Measurements from ENCODE around the gene TLE3. TPM values are rescaled to one million over a fixed set of nuclear protein-coding genes. Genes with fewer than 3 reads are reported as not detected.

Gene TLE3
- total RNA-seq, 2 donors from 2014 or later = 157 to 246 TPM

DNA sequence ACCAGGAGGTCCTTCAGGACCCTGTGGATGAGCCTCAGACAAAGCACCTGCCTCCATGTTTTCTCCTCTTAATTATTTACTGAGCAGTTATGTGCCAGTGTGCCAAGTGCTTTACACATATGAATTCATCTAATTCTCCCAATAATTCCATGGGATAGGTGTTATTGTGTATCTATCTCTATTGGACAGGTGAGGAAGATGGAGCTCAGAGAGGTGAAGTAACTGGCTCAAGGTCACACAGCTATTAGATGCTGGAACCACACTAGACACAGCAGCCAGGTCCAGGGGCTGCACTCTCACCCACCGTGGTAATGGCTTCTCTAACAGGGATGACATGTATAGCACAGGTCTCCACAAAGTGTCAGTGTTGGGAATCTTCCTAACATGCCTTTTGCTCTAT, 70.2 kb downstream of the TLE3 start:
- Histone ChIP-seq H3K27ac (no peak overlapping the region), H3K27me3 (replicated peaks; ENCODE audit: insufficient read depth) (no peaks in the 10 kb centered on the region), H3K9me3 (no peaks in the 10 kb centered on the region), H3K4me1 (replicated peaks) (peaks cover 13% of the 10 kb centered on the region), H3K4me3 (no peak overlapping the region), H3K36me3 (no peaks in the 10 kb centered on the region)
- TF ChIP-seq POLR2A (IDR thresholded peaks at IDR 0.05) (no peak), POLR2AphosphoS5 (IDR thresholded peaks at IDR 0.05) (no peak)
- TF ChIP-seq, protein P1, sequence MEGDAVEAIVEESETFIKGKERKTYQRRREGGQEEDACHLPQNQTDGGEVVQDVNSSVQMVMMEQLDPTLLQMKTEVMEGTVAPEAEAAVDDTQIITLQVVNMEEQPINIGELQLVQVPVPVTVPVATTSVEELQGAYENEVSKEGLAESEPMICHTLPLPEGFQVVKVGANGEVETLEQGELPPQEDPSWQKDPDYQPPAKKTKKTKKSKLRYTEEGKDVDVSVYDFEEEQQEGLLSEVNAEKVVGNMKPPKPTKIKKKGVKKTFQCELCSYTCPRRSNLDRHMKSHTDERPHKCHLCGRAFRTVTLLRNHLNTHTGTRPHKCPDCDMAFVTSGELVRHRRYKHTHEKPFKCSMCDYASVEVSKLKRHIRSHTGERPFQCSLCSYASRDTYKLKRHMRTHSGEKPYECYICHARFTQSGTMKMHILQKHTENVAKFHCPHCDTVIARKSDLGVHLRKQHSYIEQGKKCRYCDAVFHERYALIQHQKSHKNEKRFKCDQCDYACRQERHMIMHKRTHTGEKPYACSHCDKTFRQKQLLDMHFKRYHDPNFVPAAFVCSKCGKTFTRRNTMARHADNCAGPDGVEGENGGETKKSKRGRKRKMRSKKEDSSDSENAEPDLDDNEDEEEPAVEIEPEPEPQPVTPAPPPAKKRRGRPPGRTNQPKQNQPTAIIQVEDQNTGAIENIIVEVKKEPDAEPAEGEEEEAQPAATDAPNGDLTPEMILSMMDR (IDR thresholded peaks at IDR 0.05) = no peak
- no peak for DNase-seq (ENCODE audit: low spot score)
- 100% methylated on average over 1 of the region's 1 CpG for WGBS
- intact Hi-C loops (cut with DNase I) = no loop called here

DNA sequence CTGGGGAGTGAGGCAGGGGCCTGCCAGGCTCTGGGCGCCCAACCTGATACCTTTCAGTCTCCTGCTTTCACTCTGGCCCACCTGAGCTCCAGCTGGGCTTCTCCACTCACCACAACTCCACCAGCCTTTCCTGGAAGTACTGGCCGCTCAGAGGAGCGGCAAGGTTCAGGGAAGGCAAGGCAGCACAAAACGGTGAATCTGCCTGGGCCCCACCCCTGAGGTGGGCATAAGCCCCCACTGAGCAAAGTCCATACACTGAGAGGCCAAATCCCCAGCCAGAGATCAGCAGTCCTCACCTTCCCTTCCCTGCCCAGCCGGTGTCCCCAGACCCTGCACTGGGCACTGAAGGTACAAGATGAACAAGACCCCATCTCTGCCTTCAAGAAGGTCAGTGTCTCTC, 70.7 kb downstream of the TLE3 start:
- Histone ChIP-seq H3K4me1 (replicated peaks) (peaks cover 13% of the 10 kb centered on the region), H3K27me3 (replicated peaks; ENCODE audit: insufficient read depth) (no peaks in the 10 kb centered on the region), H3K27ac (no peak overlapping the region), H3K4me3 (no peak overlapping the region), H3K9me3 (no peaks in the 10 kb centered on the region), H3K36me3 (no peaks in the 10 kb centered on the region)
- TF ChIP-seq POLR2A (IDR thresholded peaks at IDR 0.05) (no peak), POLR2AphosphoS5 (IDR thresholded peaks at IDR 0.05) (no peak)
- TF ChIP-seq, protein P1 (IDR thresholded peaks at IDR 0.05) = no peak
- 94% methylated on average over 5 of the region's 5 CpGs for WGBS
- no peak for DNase-seq (ENCODE audit: low spot score)
- intact Hi-C loops (cut with DNase I) = no loop called here

DNA sequence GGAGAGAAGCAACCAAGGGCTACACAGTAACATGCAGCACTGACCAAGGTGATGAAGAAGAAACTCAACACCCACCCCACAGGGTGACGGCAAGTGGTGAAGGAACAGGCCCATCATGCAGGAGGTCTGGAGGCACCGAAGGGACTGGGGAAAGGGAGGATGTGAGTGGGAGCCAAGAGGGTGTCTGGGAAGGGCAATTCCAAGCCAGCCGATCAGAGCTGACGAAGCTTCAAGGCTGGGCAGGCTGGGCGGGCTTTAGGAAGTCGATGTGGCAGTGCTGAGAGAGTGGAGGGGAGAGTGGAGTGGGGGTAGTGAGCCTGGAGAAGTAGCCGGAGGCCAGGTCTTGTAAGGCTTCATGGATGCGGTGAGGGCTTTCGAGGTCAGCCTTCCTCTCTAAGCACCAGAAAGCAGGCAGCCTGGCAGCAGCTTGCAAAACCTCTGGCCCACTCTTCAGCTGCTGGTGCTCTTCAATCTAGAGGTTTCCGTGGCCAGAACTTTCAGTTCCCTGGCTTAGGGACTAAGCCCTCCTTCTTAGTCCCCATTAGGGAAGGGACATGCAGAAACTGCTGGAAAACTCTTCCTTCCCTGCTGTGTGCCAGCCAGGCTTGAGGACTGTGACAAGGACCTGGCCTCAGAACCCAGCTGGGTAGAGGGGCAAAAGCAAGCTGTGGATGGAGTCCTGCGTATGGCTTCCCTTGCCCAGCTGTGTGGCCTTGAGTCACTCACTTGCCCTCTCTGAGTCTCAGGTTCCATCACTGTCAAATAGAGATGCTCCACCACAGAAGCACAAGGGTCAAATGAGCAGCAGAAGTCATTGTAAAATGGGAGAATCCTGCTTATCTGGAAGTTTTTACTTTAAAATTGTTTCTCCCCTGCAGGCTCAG, 72.1 kb downstream of the TLE3 start:
- 82% methylated on average over 11 of the region's 11 CpGs for WGBS
- intact Hi-C loops (cut with DNase I) = no loop called here
- no peak overlapping the region for H3K4me3 ChIP-seq

DNA sequence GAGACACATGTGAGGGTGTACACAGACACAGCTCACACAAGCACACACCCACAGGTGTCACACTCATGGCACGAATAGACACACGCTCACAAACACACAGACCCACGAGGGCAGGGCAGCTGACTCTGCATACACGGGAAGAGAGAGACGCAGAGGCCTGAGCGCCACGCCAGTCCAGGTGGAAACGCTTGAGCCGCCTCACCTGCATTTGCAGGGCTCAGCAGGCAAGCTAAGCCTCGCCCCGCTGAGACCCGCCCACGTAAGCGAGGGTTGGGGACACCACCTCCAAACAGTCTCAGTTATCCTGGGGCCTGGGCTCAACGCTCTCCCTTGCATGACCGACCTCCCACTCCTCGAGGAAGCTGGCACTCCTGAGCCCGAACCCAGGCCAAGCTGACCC, 73.2 kb downstream of the TLE3 start:
- intact Hi-C loops (cut with DNase I) = loop anchor here (5.0 kb wide), 2 partner anchors 63 to 447 kb away; no protein-coding TSS in a partner anchor
- Histone ChIP-seq H3K9me3 (no peaks in the 10 kb centered on the region), H3K4me1 (replicated peaks) (peaks cover 13% of the 10 kb centered on the region), H3K4me3 (no peak overlapping the region), H3K27me3 (replicated peaks; ENCODE audit: insufficient read depth) (no peaks in the 10 kb centered on the region), H3K27ac (peak overlapping the region; percentile 50 to 58), H3K36me3 (no peaks in the 10 kb centered on the region)
- 56% methylated on average over 18 of the region's 18 CpGs for WGBS
- TF ChIP-seq, protein P1 (IDR thresholded peaks at IDR 0.05) = no peak
- TF ChIP-seq POLR2AphosphoS5 (IDR thresholded peaks at IDR 0.05) (no peak), POLR2A (IDR thresholded peaks at IDR 0.05) (no peak)
- DNase-seq (ENCODE audit: low spot score) = peak; percentile 28

More for the DNA sequence above, 72.1 kb downstream of the TLE3 start:
- no peak for DNase-seq (ENCODE audit: low spot score)
- Histone ChIP-seq H3K27me3 (replicated peaks; ENCODE audit: insufficient read depth) (no peaks in the 10 kb centered on the region), H3K9me3 (no peaks in the 10 kb centered on the region), H3K36me3 (no peaks in the 10 kb centered on the region), H3K4me1 (replicated peaks) (peaks cover 13% of the 10 kb centered on the region), H3K27ac (no peak overlapping the region)
- TF ChIP-seq POLR2A (IDR thresholded peaks at IDR 0.05) (no peak), POLR2AphosphoS5 (IDR thresholded peaks at IDR 0.05) (no peak)
- TF ChIP-seq, protein P1 (IDR thresholded peaks at IDR 0.05) = no peak

Measured in prostate gland (tissue), 2 donors.